Right atrium auricular region (tissue), 2 donors: ENCODE results near the gene C14orf119. TPM values are rescaled to one million over a fixed set of nuclear protein-coding genes. Genes with fewer than 3 reads are reported as not detected.

Experiments
- DNase-seq: peaks from one replicate; pipeline ENCODE4 v3.0.0-alpha.2; 2019; ENCODE audit warnings: low spot score
- H3K27ac ChIP-seq, 2 donors: fragments of 200-600 bp; sonication (generic); 1 replicate in 1 of 2; 2 replicates in 1 of 2; pipeline ENCODE4 v1.5.1; 2016 to 2019
- H3K27me3 ChIP-seq, 2 donors: fragments of 200-600 bp; sonication (generic); one replicate each; pipeline versions ENCODE4 v1.5.1 to v1.6.0; 2017 to 2019
- H3K36me3 ChIP-seq: fragments of 200-600 bp; sonication (generic); one replicate; pipeline ENCODE4 v1.5.1; 2016
- H3K4me1 ChIP-seq, 2 donors: fragments of 200-600 bp; sonication (generic); one replicate each; pipeline versions ENCODE4 v1.5.1 to v1.6.0; 2017 to 2019
- H3K4me3 ChIP-seq, 2 donors: fragments of 200-600 bp; sonication (generic); 1 replicate in 1 of 2; 2 replicates in 1 of 2; pipeline ENCODE4 v1.5.1; 2017 to 2019; ENCODE audit warnings: mild to moderate bottlenecking in 1 of 2, moderate library complexity in 1 of 2
- H3K9me3 ChIP-seq, 2 donors: fragments of 200-600 bp; sonication (generic); one replicate each; pipeline ENCODE4 v1.5.1; 2019
- CTCF ChIP-seq, 2 donors: fragments of 200-600 bp; sonication (generic); IDR thresholded peaks; one replicate each; pipeline ENCODE4 v1.5.1; 2019; ENCODE audit warnings: antibody characterized with exemption in 2 of 2
- total RNA-seq, 2 donors: library from RNA; depleted of rRNA; stranded (reverse); fragments of >200 nt; gene quantifications; one replicate each; pipeline ENCODE4 v1.1.0, GENCODE V29; 2016

C14orf119 gene
- total RNA-seq, 2 donors from 2014 or later = 13.5 to 23.7 TPM

- H3K27ac ChIP-seq = peak overlapping the region in 1 of 2 donors; percentile 87
- H3K9me3 ChIP-seq = no peaks in the 10 kb centered on the region
- no peaks in the 10 kb centered on the region for H3K27me3 ChIP-seq
- no peak for DNase-seq
- no peak for TF ChIP-seq CTCF (IDR thresholded peaks at IDR 0.05)
- H3K4me3 ChIP-seq = no peak overlapping the region
- peaks cover 0 to 41% of the 10 kb centered on the region in 2 donors for H3K4me1 ChIP-seq
- H3K36me3 ChIP-seq = peaks cover 17% of the 10 kb centered on the region
Observed at GRCh38 chr14:23143911-23144310, 48.6 kb downstream of the C14orf119 start.

- no peaks in the 10 kb centered on the region for H3K9me3 ChIP-seq
- no peak for DNase-seq
- H3K27ac ChIP-seq = peak overlapping the region; percentile 52 to 59
- no peak overlapping the region for H3K4me3 ChIP-seq
- H3K27me3 ChIP-seq = no peaks in the 10 kb centered on the region
- H3K36me3 ChIP-seq = peaks cover 3% of the 10 kb centered on the region
- peaks cover 0 to 41% of the 10 kb centered on the region in 2 donors for H3K4me1 ChIP-seq
- no peak for TF ChIP-seq CTCF (IDR thresholded peaks at IDR 0.05)
Observed at GRCh38 chr14:23145794-23146350, 50.6 kb downstream of the C14orf119 start.

GRCh38 chr14:23146351-23146910, 51.1 kb downstream of the C14orf119 start:
- peaks cover 3% of the 10 kb centered on the region for H3K36me3 ChIP-seq
- H3K27me3 ChIP-seq = no peaks in the 10 kb centered on the region
- peak overlapping the region; percentile 52 to 59 for H3K27ac ChIP-seq
- H3K4me1 ChIP-seq = peaks cover 0 to 41% of the 10 kb centered on the region in 2 donors
- no peak overlapping the region for H3K4me3 ChIP-seq
- no peak for TF ChIP-seq CTCF (IDR thresholded peaks at IDR 0.05)
- no peak for DNase-seq
- no peaks in the 10 kb centered on the region for H3K9me3 ChIP-seq

- Histone ChIP-seq H3K4me3 (no peak overlapping the region), H3K9me3 (no peaks in the 10 kb centered on the region), H3K36me3 (peaks cover 3% of the 10 kb centered on the region), H3K27me3 (no peaks in the 10 kb centered on the region), H3K27ac (peak overlapping the region; percentile 44 to 52), H3K4me1 (peaks cover 0 to 38% of the 10 kb centered on the region in 2 donors)
- no peak for TF ChIP-seq CTCF (IDR thresholded peaks at IDR 0.05)
- no peak for DNase-seq
Observed at GRCh38 chr14:23146980-23147379, 51.7 kb downstream of the C14orf119 start.

- Histone ChIP-seq H3K27me3 (no peaks in the 10 kb centered on the region), H3K27ac (peak overlapping the region; percentile 44 to 52), H3K4me1 (peaks cover 0 to 38% of the 10 kb centered on the region in 2 donors), H3K9me3 (no peaks in the 10 kb centered on the region), H3K4me3 (no peak overlapping the region), H3K36me3 (peaks cover 3% of the 10 kb centered on the region)
- no peak for DNase-seq
- no peak for TF ChIP-seq CTCF (IDR thresholded peaks at IDR 0.05)
Observed at GRCh38 chr14:23147676-23148075, 52.4 kb downstream of the C14orf119 start.
